Esophagus muscularis mucosa (tissue), 4 donors: ENCODE measurements around the gene LRRC4C. TPM values are rescaled to one million over a fixed set of nuclear protein-coding genes. Genes with fewer than 3 reads are reported as not detected.

Source experiments
- DNase-seq: peaks from one replicate; pipeline ENCODE4 v3.0.0-alpha.2; 2017; ENCODE audit errors: extremely low spot score
- H3K27ac ChIP-seq, 4 donors: fragments of 200-600 bp; sonication (generic); replicated peaks in 1 of 4; 1 replicate in 3 of 4; 2 replicates in 1 of 4; pipeline ENCODE4 v1.5.1; 2016 to 2019; ENCODE audit warnings: mild to moderate bottlenecking in 1 of 4
- H3K27me3 ChIP-seq, 4 donors: fragments of 200-600 bp; sonication (generic); one replicate each; pipeline versions ENCODE4 v1.5.1 to v1.6.0; 2016 to 2019
- H3K36me3 ChIP-seq, 4 donors: fragments of 200-600 bp; sonication (generic); one replicate each; pipeline ENCODE4 v1.5.1; 2016 to 2019
- H3K4me1 ChIP-seq, 4 donors: fragments of 200-600 bp; sonication (generic); one replicate each; pipeline ENCODE4 v1.5.1; 2016 to 2019
- H3K4me3 ChIP-seq, 4 donors: fragments of 200-600 bp; sonication (generic); 1 replicate in 2 of 4; 2 replicates in 2 of 4; pipeline ENCODE4 v1.5.1; 2016 to 2019; ENCODE audit warnings: mild to moderate bottlenecking in 4 of 4, moderate library complexity in 1 of 4
- H3K9me3 ChIP-seq, 4 donors: fragments of 200-600 bp; sonication (generic); 1 replicate in 3 of 4; 2 replicates in 1 of 4; pipeline ENCODE4 v1.5.1; 2016 to 2019
- CTCF ChIP-seq, 3 experiments: fragments of 200-600 bp in 2 of 3; fragments of 450-650 bp in 1 of 3; sonication (generic) in 2 of 3; IDR thresholded peaks; one replicate each; pipeline ENCODE4 v1.5.1; 2017 to 2019; ENCODE audit warnings: antibody characterized with exemption in 3 of 3, mild to moderate bottlenecking in 2 of 3, moderate library complexity in 1 of 3
- EP300 ChIP-seq: sonication (generic); formaldehyde crosslinking; IDR thresholded peaks from one replicate; pipeline ENCODE4 v1.6.1; 2017; ENCODE audit warnings: antibody characterized with exemption
- POLR2A ChIP-seq: fragments of 450-650 bp; IDR thresholded peaks from one replicate; pipeline ENCODE4 v1.6.1; 2017; ENCODE audit warnings: antibody characterized with exemption, moderate library complexity, mild to moderate bottlenecking, low read depth
- POLR2AphosphoS5 ChIP-seq, 2 donors: sonication (generic); formaldehyde crosslinking; IDR thresholded peaks; one replicate each; pipeline ENCODE4 v1.6.1; 2017; ENCODE audit warnings: antibody characterized with exemption in 2 of 2
- WGBS: methylation state at CpG from one replicate; pipeline ENCODE4 v1.1.5; 2018; 5-methylcytosine and 5-hydroxymethylcytosine counted together
- intact Hi-C: fragments of 100-400 bp; cut with DNase I; formaldehyde crosslinking; loops from one replicate; pipeline ENCODE4 v1.15.1; 2023
- total RNA-seq, 4 donors: library from RNA; depleted of rRNA; stranded (reverse); fragments of >200 nt; gene quantifications; one replicate each; pipeline versions ENCODE4 v1.1.0 to v1.2.1, GENCODE V29; 2016

The LRRC4C gene
- total RNA-seq, 4 donors from 2014 or later = 1.2 to 4.0 (median 2.2) TPM

GRCh38 chr11:41056892-41057569, 402.4 kb downstream of the LRRC4C start:
- peaks cover 0 to 4% (median 0%) of the 10 kb centered on the region in 4 donors for H3K9me3 ChIP-seq
- 93% methylated on average over 10 of the region's 11 CpGs for WGBS
- H3K4me1 ChIP-seq = no peaks in the 10 kb centered on the region
- no peak for TF ChIP-seq CTCF (IDR thresholded peaks at IDR 0.05)
- TF ChIP-seq EP300 = no peak
- no peak for TF ChIP-seq POLR2AphosphoS5 (IDR thresholded peaks at IDR 0.05)
- no peak for TF ChIP-seq POLR2A
- H3K27me3 ChIP-seq = no peaks in the 10 kb centered on the region
- no peak overlapping the region for H3K4me3 ChIP-seq
- no peaks in the 10 kb centered on the region for H3K36me3 ChIP-seq
- no peak for DNase-seq
- H3K27ac ChIP-seq = no peak overlapping the region
- intact Hi-C loops = no loop called here

- Histone ChIP-seq H3K4me3 (no peak overlapping the region), H3K27ac (no peak overlapping the region), H3K27me3 (no peaks in the 10 kb centered on the region), H3K36me3 (no peaks in the 10 kb centered on the region), H3K9me3 (no peaks in the 10 kb centered on the region), H3K4me1 (no peaks in the 10 kb centered on the region)
- intact Hi-C loops = no loop called here
- TF ChIP-seq EP300 (no peak), POLR2A (no peak), POLR2AphosphoS5 (IDR thresholded peaks at IDR 0.05) (no peak), CTCF (IDR thresholded peaks at IDR 0.05) (no peak)
- DNase-seq = no peak
These were observed 405.6 kb downstream of the LRRC4C start for GRCh38 chr11:41053894-41054293.

GRCh38 chr11:41051919-41052635, 407.4 kb downstream of the LRRC4C start:
- no peak for TF ChIP-seq EP300
- no peak for TF ChIP-seq CTCF (IDR thresholded peaks at IDR 0.05)
- no peak for TF ChIP-seq POLR2A
- TF ChIP-seq POLR2AphosphoS5 (IDR thresholded peaks at IDR 0.05) = no peak
- H3K4me3 ChIP-seq = no peak overlapping the region
- intact Hi-C loops = no loop called here
- H3K27ac ChIP-seq = no peak overlapping the region
- H3K36me3 ChIP-seq = no peaks in the 10 kb centered on the region
- no peaks in the 10 kb centered on the region for H3K27me3 ChIP-seq
- H3K9me3 ChIP-seq = no peaks in the 10 kb centered on the region
- no peak for DNase-seq
- no peaks in the 10 kb centered on the region for H3K4me1 ChIP-seq
- 75% methylated on average over 3 of the region's 3 CpGs for WGBS

GRCh38 chr11:41050791-41051190, 408.7 kb downstream of the LRRC4C start:
- no peak overlapping the region for H3K27ac ChIP-seq
- H3K4me3 ChIP-seq = no peak overlapping the region
- H3K4me1 ChIP-seq = no peaks in the 10 kb centered on the region
- DNase-seq = no peak
- no peaks in the 10 kb centered on the region for H3K27me3 ChIP-seq
- no peaks in the 10 kb centered on the region for H3K9me3 ChIP-seq
- intact Hi-C loops = no loop called here
- no peaks in the 10 kb centered on the region for H3K36me3 ChIP-seq
- TF ChIP-seq CTCF (IDR thresholded peaks at IDR 0.05) (no peak), POLR2AphosphoS5 (IDR thresholded peaks at IDR 0.05) (no peak), EP300 (no peak), POLR2A (no peak)
